GM13977 (cell line): ENCODE data around the gene FAM20C.

Experiments
- DNase-seq: peaks from one replicate; pipeline ENCODE4 v3.0.0; 2012; ENCODE audit warnings: low spot score
- CTCF ChIP-seq: IDR thresholded peaks from 2 replicates; pipeline ENCODE4 v1.5.1; 2012; ENCODE audit warnings: mild to moderate bottlenecking, control low read depth; ENCODE audit not compliant: insufficient read depth; ENCODE audit errors: extremely low read depth, missing control alignments
- in situ Hi-C: fragments of 300-500 bp; cut with MboI; formaldehyde crosslinking; loops from one replicate; pipeline ENCODE4 v1.12.0; 2022; ENCODE audit warnings: low sequenced_read_pairs, low pct_unique_long_range_greater_than_20kb, mixed read lengths, inconsistent platforms; ENCODE audit not compliant: unreplicated experiment

The FAM20C gene

GRCh38 chr7:148932-149790 is 43.2 kb upstream of the FAM20C start:
- TF ChIP-seq CTCF: no peak
- in situ Hi-C loops: no loop called here
- DNase-seq: peak; percentile 96

DNA sequence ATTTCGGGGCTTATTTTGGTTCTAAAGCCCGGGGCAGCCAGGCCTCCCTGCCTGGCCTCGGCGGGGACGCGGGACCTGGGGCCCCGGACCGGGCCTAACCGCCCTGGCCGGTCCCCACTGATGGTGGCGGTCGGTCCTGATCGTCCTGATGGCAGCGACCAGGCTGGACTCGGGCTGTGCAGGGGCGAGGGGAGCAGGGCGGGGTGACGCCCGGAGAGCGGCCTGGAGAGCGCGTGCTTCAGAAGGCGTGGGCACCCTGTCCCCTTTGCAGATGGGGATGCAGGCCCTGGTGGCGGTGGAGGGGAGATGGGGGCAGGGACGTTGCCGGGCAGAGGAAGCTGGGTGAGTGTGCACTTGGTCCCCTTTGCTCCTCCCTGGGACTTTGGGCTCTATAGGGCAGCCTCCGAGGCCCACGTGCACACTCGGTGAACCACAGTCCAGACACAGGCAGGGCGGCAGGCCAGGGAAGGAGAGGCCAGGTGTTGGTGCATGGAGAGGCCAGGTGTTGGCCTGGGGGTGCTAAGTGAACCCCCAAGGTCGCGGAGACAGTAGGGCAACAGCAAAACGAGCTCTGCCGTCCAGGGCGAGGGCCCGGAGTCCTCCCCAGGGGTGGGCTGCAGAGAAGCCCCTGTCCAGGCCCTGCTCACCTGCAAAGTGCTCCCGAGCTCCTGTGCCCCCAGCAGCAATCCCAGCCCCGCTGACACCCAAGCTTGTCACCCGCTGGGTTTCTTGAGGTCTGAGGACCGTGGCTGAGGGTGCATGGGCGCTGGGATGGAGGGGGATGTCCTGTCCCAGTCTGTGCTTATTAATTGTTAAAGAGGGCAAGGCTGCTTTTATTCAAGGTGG is 42.4 kb upstream of the FAM20C start:
- in situ Hi-C loops: no loop called here
- DNase-seq: no peak
- TF ChIP-seq CTCF: no peak

GRCh38 chr7:150811-151221 is 41.6 kb upstream of the FAM20C start:
- no peak for TF ChIP-seq CTCF
- in situ Hi-C loops: no loop called here
- no peak for DNase-seq

- no peak for TF ChIP-seq CTCF
- in situ Hi-C loops: no loop called here
- DNase-seq: no peak
Observed at GRCh38 chr7:151346-152050, 40.9 kb upstream of the FAM20C start.

DNA sequence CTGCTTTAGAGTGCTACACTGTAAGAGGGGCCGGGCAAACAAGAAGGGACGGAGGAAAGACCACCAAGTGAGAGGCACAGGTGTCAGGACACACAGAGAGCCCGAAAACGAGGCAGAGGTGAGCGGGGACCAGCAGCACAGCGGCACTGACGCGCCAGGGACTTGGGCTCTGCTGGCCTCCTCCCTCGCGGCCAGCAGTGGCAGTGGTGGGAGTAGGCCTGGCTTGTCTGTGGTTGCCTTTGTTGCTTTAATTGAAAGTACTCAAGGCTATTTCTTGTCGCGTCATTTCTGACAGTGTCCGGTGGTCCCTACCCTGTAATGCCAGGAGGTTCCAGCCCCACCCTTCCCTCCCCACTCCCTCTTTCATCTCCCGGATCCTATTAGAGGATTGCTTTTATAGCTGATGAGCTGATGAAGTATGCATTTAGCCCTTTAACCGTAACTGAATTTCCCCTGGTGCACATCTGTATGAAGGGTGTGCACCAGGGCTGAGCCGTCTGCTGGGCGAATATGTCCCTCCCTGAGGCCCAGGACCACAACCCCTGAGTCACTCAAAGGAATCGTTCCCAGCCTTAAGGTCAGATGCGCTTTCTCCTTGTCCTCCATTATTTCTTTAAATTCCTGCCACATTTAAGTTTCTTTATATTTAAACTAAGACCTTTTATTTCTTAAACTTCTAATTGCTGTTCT is 39.5 kb upstream of the FAM20C start:
- in situ Hi-C loops: no loop called here
- no peak for TF ChIP-seq CTCF
- no peak for DNase-seq

DNA sequence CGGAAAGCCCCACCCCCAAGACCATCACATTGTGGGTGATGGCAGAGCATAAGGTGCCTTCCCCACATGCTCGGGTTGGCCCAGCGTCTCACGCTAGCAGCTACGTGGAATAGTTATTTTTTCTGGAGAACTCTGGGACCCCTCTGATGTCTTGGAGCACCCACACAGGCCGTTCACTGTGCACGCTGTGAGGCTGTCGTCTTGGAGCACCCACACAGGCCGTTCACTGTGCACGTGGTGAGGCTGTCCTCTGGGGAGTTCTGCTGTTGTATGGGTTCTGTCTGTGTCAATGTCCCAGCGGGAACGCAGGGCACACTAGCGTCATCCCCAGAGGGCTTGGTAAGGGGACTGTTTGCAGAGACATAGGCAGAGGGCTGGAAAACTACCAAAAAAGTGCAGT is 38.8 kb upstream of the FAM20C start:
- no peak for TF ChIP-seq CTCF
- no peak for DNase-seq
- in situ Hi-C loops: no loop called here
